Hematopoietic multipotent progenitor cell treated with erythropoietin and hydrocortisone succinate and interleukin-3 and kit ligand, for 6 days (in vitro differentiated cells): ENCODE data around the gene SLC6A4.
"Not testable (repeated sequence)": the region's sequence is repeated elsewhere in the genome, so short reads cannot be mapped to it uniquely, and the experiment has no call there.

Source experiments
- DNase-seq: peaks from one replicate; pipeline ENCODE4 v3.0.0-alpha.2; 2015

The SLC6A4 gene

GRCh38 chr17:30165960-30166359 lies 69.5 kb downstream of the SLC6A4 start:
- no peak for DNase-seq

GRCh38 chr17:30165147-30165546 lies 70.3 kb downstream of the SLC6A4 start:
- DNase-seq: no peak

GRCh38 chr17:30164531-30164930 lies 71.0 kb downstream of the SLC6A4 start:
- DNase-seq: no peak

- DNase-seq: no peak
These were observed 73.9 kb downstream of the SLC6A4 start for GRCh38 chr17:30161601-30162000.

- DNase-seq: no peak
These were observed 74.9 kb downstream of the SLC6A4 start for GRCh38 chr17:30160419-30161172.

DNA sequence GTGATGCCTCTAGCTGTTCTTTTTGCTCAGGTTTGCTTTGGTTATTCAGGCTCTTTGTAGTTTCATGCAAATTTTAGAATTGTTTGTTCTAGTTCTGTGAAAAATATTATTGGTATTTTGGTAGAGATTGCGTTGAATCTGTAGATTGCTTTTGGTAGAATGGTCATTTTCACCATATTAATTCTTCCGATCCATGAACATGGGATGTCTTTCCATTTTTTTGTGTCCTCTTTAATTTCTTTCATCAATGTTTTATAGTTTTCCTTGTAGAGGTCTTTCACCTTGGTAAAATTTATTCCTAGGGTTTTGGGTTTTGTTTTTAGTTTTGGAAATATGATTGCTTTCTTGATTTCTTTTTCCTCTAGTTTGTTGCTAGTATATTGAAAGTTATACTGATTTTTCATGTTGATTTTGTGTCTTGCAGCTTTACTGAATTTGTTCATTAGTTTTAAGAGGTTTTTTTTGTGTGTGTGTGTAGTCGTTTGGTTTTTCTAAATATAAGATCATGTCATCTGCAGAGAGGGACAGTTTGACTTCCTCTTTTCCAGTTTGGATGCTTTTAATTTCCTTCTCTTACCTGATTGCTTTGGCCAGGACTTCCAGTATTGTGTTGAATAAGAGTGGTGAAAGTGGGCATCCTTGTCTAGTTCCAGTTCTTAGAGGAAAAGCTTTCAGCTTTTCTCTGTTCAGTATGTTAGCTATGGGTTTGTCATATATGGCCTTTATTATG lies 76.4 kb downstream of the SLC6A4 start:
- no peak for DNase-seq

GRCh38 chr17:30155389-30155788 lies 80.1 kb downstream of the SLC6A4 start:
- no peak for DNase-seq

- DNase-seq: no peak
These were observed 82.0 kb downstream of the SLC6A4 start for GRCh38 chr17:30153463-30153862.

DNA sequence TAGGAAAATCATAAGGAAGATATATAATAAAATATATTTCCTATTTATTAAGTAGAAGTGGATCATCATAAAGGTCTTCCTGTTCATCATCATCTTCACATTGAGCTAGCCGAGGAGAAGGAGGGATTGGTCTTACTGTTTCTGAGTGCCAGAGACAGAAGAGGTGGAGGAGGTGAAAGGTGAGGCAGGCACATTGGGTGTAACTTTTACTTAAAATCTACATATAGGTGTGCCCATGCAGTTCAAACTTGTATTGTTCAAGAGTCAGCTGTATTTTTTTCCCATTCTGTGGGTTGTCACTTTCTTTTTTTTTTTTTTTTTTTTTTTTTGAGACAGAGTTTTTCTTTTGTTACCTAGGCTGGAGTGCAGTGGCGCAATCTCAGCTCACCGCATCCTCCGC lies 84.0 kb downstream of the SLC6A4 start:
- DNase-seq: no peak

DNA sequence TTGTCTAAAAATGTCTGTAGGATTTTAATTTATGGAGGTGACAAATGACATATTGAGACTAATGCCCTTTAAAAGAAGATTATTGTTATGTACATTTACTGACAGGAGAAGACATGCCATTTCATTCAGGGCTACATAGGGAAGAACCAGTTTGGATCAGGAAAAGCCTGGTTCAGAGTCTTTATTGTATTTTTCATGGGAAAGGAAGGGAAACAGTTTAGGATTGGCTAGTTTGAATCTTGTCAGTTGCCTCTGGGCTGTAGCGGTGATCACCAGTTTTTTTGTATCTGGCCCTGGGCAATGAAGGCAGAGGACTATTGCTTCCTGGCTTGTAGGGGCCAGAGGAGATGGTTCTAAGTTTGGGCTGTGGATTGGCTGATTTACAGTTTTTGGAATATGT lies 87.1 kb downstream of the SLC6A4 start:
- DNase-seq: no peak

- DNase-seq: not testable (repeated sequence)
These were observed 87.6 kb downstream of the SLC6A4 start for GRCh38 chr17:30147860-30148259.
